PC-9 (cell line): ENCODE measurements around the gene AMPD2. TPM values are rescaled to one million over a fixed set of nuclear protein-coding genes. Genes with fewer than 3 reads are reported as not detected.

Experiments used
- BruUV-seq: library from RNA; stranded (reverse); fragments of 400-500 nt; replicated peaks from 2 replicates; lab custom pipeline; 2021; lab: Mats Ljungman, UMichigan
- CTCF ChIA-PET: fragments of 300-600 bp; sonication (Branson Sonifier 250); formaldehyde crosslinking; loops from one replicate; lab custom pipeline; 2022; ENCODE audit warnings: antibody characterized with exemption; lab: Charles Lee
- POLR2A ChIA-PET: fragments of 300-600 bp; sonication (Branson Sonifier 250); formaldehyde crosslinking; loops from one replicate; lab custom pipeline; 2022; ENCODE audit warnings: antibody characterized with exemption; ENCODE audit not compliant: unreplicated experiment; lab: Charles Lee
- DNase-seq, 2 experiments: peaks; one replicate each; pipeline versions ENCODE4 v3.0.0 to v3.0.0-alpha.2; 2015 to 2022; ENCODE audit warnings: mixed read lengths in 1 of 2
- H2AFZ ChIP-seq: fragments of 200-600 bp; sonication (generic); 2 replicates; pipeline ENCODE4 v1.8.1; 2017; ENCODE audit warnings: antibody characterized with exemption
- H3F3A ChIP-seq: fragments of 200-600 bp; sonication (generic); 2 replicates; pipeline ENCODE4 v1.8.1; 2017; ENCODE audit warnings: antibody characterized with exemption, mild to moderate bottlenecking, low read depth; ENCODE audit not compliant: insufficient read depth
- H3K27ac ChIP-seq: fragments of 200-600 bp; sonication (generic); 2 replicates; pipeline ENCODE4 v1.6.1; 2016; ENCODE audit warnings: mixed run types
- H3K27me3 ChIP-seq: fragments of 200-600 bp; sonication (generic); 2 replicates; pipeline ENCODE4 v1.6.1; 2016; ENCODE audit warnings: low read depth, mixed run types; ENCODE audit not compliant: insufficient read depth
- H3K36me3 ChIP-seq: fragments of 200-600 bp; sonication (generic); 2 replicates; pipeline ENCODE4 v1.6.1; 2016; ENCODE audit warnings: low read depth, mixed run types
- H3K4me1 ChIP-seq: fragments of 200-600 bp; sonication (generic); replicated peaks from 2 replicates; pipeline ENCODE4 v1.6.1; 2016; ENCODE audit warnings: mixed run types; ENCODE audit not compliant: insufficient read depth
- H3K4me2 ChIP-seq: fragments of 200-600 bp; sonication (generic); 2 replicates; pipeline ENCODE4 v1.6.1; 2017; ENCODE audit warnings: mixed run types
- H3K4me3 ChIP-seq: fragments of 200-600 bp; sonication (generic); 2 replicates; pipeline ENCODE4 v1.6.1; 2016; ENCODE audit warnings: mixed run types
- H3K79me2 ChIP-seq: fragments of 200-600 bp; sonication (generic); 2 replicates; pipeline ENCODE4 v1.6.1; 2017; ENCODE audit warnings: low read depth, mixed run types
- H3K9me2 ChIP-seq: fragments of 200-600 bp; sonication (generic); 2 replicates; pipeline ENCODE4 v1.8.1; 2017; ENCODE audit warnings: mild to moderate bottlenecking; ENCODE audit not compliant: insufficient read depth
- H3K9me3 ChIP-seq: fragments of 200-600 bp; sonication (generic); 2 replicates; pipeline ENCODE4 v1.8.1; 2016; ENCODE audit warnings: low read depth; ENCODE audit not compliant: insufficient read depth
- H4K20me1 ChIP-seq: fragments of 200-600 bp; sonication (generic); 2 replicates; pipeline ENCODE4 v1.8.1; 2017; ENCODE audit not compliant: insufficient read depth
- CTCF ChIP-seq: fragments of 200-600 bp; sonication (generic); conservative IDR thresholded peaks from 2 replicates; pipeline ENCODE4 v1.6.1; 2017; ENCODE audit warnings: mixed run types, antibody characterized with exemption, mild to moderate bottlenecking, moderate library complexity
- EZH2 ChIP-seq: fragments of 200-600 bp; sonication (generic); IDR thresholded peaks from 2 replicates; pipeline ENCODE4 v1.8.0; 2017; ENCODE audit warnings: antibody characterized with exemption, low read depth
- intact Hi-C: fragments of 100-400 bp; cut with micrococcal nuclease; formaldehyde crosslinking; loops from one replicate; pipeline ENCODE4 v1.10.0; 2022; ENCODE audit not compliant: unreplicated experiment
- total RNA-seq: library from RNA; stranded (reverse); gene quantifications from 2 replicates; pipeline ENCODE4 v1.2.3, GENCODE V29; 2021

The AMPD2 gene
- total RNA-seq, 1 experiment from 2014 or later, result 66.7 TPM

GRCh38 chr1:109617291-109617801, 2.3 kb upstream of the AMPD2 start:
- intact Hi-C loops, result no loop called here
- H3K4me3 ChIP-seq, result no peak overlapping the region
- H3K9me2 ChIP-seq, result no peaks in the 10 kb centered on the region
- H2AFZ ChIP-seq, result no peak overlapping the region
- H3K36me3 ChIP-seq, result no peaks in the 10 kb centered on the region
- ChIA-PET CTCF (interaction anchor here (0.6 to 1.3 kb wide), 6 partner anchors 13 to 417 kb away, joined by 3 read pairs; partner anchors contain the start of gene STRIP1), POLR2A (interaction anchor here (0.5 to 0.9 kb wide), 2 partner anchors 17 to 69 kb away, joined by 6 to 8 read pairs; partner anchors contain the start of gene GNAI3)
- peaks cover 42% of the 10 kb centered on the region for H3K4me1 ChIP-seq
- peak overlapping the region; percentile 32; the same call in 1 of the 2 replicates for H3K4me2 ChIP-seq
- no peaks in the 10 kb centered on the region for H3K27me3 ChIP-seq
- peak overlapping the region; percentile 50 for H3K27ac ChIP-seq
- no TSS peak for BruUV-seq
- TF ChIP-seq EZH2, result no peak
- TF ChIP-seq CTCF, result 0 out of 2 replicates have a peak, but pooled peaks have one; percentile 18
- peak; percentile 26 to 80 for DNase-seq
- peaks cover 14% of the 10 kb centered on the region for H4K20me1 ChIP-seq
- peaks cover 39% of the 10 kb centered on the region for H3K79me2 ChIP-seq
- H3F3A ChIP-seq, result peaks cover 44% of the 10 kb centered on the region
- H3K9me3 ChIP-seq, result no peaks in the 10 kb centered on the region

- Histone ChIP-seq H3K79me2 (peaks cover 55% of the 10 kb centered on the region), H3K36me3 (no peaks in the 10 kb centered on the region), H2AFZ (peak overlapping the region; percentile 97), H3K4me2 (peak overlapping the region; percentile 95), H3K4me3 (peak overlapping the region; percentile 78), H3K4me1 (peaks cover 42% of the 10 kb centered on the region), H3F3A (peaks cover 44% of the 10 kb centered on the region), H3K27ac (peak overlapping the region; percentile 49), H3K27me3 (no peaks in the 10 kb centered on the region), H3K9me3 (no peaks in the 10 kb centered on the region), H4K20me1 (peaks cover 29% of the 10 kb centered on the region), H3K9me2 (no peaks in the 10 kb centered on the region)
- DNase-seq, result no peak
- BruUV-seq, result TSS peak; percentile 72
- no peak for TF ChIP-seq EZH2
- no peak for TF ChIP-seq CTCF
- ChIA-PET CTCF (no interaction called here), POLR2A (interaction anchor here (0.6 kb wide), 2 partner anchors 38 to 577 kb away, joined by 4 to 5 read pairs; partner anchors contain the start of gene WDR47)
- intact Hi-C loops, result no loop called here
Observed at GRCh38 chr1:109618661-109619575, 719 bp upstream of the AMPD2 start.

GRCh38 chr1:109620401-109620791, 759 bp downstream of the AMPD2 start:
- H4K20me1 ChIP-seq, result peaks cover 32% of the 10 kb centered on the region
- no TSS peak for BruUV-seq
- peak overlapping the region; percentile 95 for H3K4me2 ChIP-seq
- ChIA-PET POLR2A (interaction anchor here (0.6 to 0.9 kb wide), 2 partner anchors 45 to 72 kb away, joined by 4 to 5 read pairs; partner anchors contain the start of gene GNAI3), CTCF (interaction anchor here (1.5 kb wide), 1 partner anchor 72 kb away, joined by 3 read pairs; the partner anchor contains the start of gene GNAI3)
- H3K9me3 ChIP-seq, result no peaks in the 10 kb centered on the region
- peak; percentile 45 to 47 for DNase-seq
- peak overlapping the region; percentile 78 for H3K4me3 ChIP-seq
- peak overlapping the region; percentile 49 for H3K27ac ChIP-seq
- peaks cover 63% of the 10 kb centered on the region for H3K79me2 ChIP-seq
- intact Hi-C loops, result loop anchor here (5.0 kb wide), 1 partner anchor 73 kb away; the partner anchor contains the start of gene GNAI3
- TF ChIP-seq EZH2, result no peak
- no peak for TF ChIP-seq CTCF
- no peaks in the 10 kb centered on the region for H3K27me3 ChIP-seq
- peak overlapping the region; percentile 97 for H2AFZ ChIP-seq
- H3K4me1 ChIP-seq, result peaks cover 42% of the 10 kb centered on the region
- H3F3A ChIP-seq, result peaks cover 44% of the 10 kb centered on the region
- no peaks in the 10 kb centered on the region for H3K36me3 ChIP-seq
- no peaks in the 10 kb centered on the region for H3K9me2 ChIP-seq
